HG03039 (cell line): Measurements from ENCODE around the gene SGTA.

Source experiments
- ATAC-seq: cut with Tn5 transposase; IDR thresholded peaks from one replicate; pipeline ENCODE4 v1.9.1; 2021; ENCODE audit warnings: mild to moderate bottlenecking, moderate library complexity; ENCODE audit not compliant: unreplicated experiment

The SGTA gene

DNA sequence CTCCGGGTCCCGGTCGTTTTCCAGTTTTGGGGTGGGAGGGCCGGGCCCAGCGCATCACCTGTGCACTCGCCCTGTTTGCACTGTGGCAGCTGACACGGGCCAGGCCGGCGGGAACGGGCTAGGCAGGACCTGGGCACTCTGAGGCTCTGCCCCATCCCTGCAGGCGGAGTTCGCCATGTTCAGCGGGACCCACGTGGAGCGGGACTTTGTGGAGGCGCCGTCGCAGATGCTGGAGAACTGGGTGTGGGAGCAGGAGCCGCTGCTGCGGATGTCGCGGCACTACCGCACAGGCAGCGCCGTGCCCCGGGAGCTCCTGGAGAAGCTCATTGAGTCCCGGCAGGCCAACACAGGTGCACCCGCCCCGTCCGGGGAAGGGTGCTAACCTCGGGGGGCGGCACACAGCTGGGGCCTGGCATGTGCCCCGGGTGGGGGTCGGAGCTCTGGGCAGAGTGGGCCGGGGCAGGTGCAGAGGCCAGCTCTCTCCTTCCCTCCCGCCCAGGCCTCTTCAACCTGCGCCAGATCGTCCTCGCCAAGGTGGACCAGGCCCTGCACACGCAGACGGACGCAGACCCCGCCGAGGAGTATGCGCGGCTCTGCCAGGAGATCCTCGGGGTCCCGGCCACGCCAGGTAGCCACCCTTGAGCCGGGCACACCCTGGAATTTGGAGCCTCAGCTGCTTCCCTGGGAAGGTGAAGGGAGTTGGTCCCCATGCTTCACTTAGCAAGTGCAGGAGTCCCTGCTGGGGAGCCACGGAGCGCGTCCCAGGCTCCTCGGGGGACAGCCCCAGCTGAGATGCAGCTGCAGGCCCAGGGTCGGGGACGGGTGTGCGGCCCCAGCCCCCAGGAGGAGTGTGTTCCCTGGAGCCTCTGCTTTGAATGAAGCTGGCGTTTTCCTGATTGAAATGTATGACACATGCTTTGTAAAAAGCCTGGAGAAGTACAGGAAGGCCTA lies 27.3 kb upstream of the SGTA start:
- no peak for ATAC-seq

GRCh38 chr19:2809387-2810140 lies 26.5 kb upstream of the SGTA start:
- ATAC-seq, result no peak

DNA sequence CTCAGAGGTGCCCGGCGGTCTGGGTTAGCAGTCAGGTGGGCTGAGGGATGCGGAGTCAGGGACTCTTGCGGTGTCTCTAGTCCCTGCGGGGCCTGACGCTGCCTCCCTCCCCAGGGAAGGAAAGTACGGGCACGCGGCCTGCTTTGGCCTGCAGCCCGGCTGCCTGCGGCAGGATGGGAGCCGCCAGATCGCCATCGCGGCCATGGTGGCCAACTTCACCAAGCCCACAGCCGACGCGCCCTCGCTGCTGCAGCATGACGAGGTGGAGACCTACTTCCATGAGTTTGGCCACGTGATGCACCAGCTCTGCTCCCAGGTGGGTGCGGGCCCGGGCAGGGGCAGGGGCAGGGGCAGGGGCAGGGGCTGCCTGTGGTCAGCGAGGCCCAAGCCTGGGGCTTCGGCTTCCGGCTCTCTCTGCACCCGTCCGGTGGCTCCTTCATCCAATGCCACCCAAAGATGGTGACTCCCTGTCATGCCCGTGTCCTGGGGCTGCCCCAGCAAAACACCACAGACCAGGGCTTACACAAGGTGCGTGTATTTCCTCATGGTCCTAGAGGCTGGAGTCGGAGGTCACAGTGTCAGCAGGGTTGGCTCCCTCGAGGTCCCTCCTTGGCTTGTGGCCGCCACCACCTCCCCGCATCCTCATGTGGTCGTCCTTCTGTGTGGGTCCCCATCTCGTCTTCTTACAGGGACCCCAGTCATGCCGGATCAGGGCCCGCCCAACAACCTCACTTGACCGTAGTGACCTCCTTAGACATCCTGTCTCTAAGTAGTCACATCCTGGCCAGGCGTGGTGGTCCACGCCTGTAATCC lies 25.3 kb upstream of the SGTA start:
- no peak for ATAC-seq

GRCh38 chr19:2807379-2808128 lies 24.5 kb upstream of the SGTA start:
- ATAC-seq, result no peak

- ATAC-seq, result no peak
Observed at GRCh38 chr19:2806736-2807378, 23.8 kb upstream of the SGTA start.

DNA sequence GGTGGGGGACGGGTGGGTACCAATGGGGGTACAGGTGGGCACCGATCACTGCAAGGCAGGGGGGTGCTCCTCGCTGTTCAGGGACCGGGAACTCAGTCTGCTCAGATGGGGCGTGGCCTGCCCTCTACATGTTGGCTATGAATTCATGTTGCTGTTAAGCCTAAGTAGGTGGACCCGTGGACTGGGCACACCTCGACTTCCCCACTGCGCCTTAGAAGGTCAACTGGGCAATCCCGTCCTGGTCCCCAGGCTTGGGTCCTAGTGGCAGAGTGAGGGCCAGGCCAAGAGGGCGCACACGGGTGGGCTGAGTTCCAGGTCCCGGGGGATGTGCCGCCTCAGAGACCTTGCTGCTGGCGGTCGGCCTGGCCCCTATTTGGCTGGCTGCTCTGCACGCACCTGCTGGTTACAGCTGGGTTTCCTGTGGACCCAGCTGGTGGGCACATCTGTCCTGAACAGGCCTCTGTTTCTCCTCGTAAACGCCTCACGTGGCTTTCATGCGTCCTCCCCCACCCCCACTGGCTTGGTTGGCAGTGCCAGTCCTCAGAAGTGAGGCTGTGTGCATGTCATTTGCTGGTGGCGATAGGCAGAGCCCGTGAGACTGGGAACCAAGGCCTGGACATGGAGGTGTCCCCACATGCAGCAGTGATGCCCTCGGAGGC lies 23.0 kb upstream of the SGTA start:
- no peak for ATAC-seq

GRCh38 chr19:2805261-2805900 lies 22.3 kb upstream of the SGTA start:
- ATAC-seq, result no peak

DNA sequence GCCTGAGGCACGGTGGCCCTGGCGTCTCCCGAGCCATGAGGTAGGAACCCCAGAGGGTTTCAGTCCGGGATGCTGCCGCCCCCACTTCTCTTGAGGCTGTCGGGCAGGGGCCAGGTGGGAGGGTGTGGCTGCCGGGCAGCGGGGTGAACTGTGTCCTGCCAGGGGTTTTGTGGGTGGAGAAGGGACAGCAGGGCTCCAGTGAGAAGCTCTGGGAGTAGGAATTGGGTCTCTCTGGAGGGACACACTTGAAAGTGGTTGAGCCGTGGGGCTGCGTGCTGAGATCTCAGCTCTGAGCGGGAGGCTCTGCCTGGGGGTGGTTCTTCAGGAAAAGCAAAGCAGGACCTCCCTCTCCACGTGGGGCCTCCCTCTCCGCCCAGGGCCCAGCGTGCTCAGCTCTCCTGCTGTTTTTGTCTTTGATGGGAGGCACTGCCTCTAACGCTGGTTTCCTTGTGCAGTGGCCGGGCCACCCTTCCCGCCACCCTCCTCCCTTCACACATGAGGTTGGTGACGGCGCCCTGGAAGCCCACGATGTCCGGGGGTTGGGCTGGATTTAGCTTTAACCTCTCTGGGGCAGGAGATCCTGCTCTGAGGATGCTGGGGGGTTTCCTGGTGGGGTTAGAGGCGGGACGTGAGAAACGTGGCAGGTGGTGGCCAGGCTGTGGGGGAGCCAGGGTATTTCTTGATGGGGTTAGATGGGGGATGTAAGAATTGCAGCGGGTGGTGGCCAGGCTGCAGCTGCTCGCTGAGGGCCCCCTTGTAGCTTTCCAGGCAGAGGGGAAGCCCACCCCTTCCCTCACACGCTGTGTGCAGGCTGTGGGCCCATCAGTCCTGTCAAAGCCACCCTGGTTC lies 21.3 kb upstream of the SGTA start:
- ATAC-seq, result no peak

GRCh38 chr19:2803486-2804155 lies 20.5 kb upstream of the SGTA start:
- no peak for ATAC-seq

GRCh38 chr19:2802826-2803225 lies 19.8 kb upstream of the SGTA start:
- ATAC-seq, result no peak

DNA sequence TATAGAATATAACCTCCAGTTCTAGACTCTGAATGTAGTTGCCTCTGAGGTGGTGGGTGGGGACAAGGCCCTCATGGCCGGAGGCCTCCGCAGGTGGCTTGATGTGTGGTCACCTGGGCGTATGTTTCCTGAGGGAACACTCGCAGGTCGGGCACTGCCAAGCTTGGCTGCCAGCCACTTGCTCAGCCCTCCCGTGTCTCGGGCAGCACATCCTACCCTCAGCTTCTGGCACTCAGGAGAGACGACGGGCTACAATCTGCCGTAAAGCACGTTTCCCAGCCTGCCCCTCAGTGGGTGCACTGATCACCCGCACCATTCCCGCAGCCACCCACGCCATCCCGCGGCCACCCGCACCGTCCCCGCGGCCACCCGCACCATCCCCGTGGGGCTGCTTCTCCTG lies 17.4 kb upstream of the SGTA start:
- ATAC-seq, result no peak

DNA sequence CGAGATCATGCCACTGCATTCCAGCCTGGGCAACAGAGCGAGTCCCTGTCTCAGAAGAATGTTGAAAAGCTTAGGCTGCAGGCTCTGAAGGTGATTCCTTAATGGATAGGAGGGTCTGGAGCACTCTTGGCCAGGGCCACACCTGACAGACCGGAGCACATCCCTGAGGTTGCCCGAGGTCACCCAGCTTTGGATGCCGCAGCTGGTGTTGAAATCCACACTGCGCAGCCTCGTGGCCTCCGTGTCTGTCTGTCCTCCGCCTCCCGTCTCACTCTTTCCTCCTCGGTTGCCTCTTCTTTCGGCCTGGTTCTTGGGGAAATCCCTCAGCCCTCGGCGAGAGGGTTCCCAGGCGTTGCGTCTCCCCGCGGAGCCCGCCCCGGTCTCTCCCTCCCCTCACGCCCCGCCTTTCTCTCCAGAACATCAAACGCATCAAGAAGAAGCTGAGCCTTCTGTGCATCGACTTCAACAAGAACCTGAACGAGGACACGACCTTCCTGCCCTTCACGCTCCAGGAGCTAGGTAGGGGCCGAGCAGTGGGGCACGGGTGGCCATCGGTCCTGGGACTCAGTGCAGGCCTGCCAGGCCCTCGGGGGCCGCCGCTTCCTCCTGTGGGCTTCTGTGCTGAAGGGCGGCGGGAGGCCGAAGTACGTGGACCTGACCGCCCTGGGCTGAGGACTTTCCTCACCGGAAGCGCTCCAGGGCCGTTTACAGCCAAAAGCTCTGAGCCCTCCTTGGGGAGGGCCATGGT lies 16.4 kb upstream of the SGTA start:
- no peak for ATAC-seq

DNA sequence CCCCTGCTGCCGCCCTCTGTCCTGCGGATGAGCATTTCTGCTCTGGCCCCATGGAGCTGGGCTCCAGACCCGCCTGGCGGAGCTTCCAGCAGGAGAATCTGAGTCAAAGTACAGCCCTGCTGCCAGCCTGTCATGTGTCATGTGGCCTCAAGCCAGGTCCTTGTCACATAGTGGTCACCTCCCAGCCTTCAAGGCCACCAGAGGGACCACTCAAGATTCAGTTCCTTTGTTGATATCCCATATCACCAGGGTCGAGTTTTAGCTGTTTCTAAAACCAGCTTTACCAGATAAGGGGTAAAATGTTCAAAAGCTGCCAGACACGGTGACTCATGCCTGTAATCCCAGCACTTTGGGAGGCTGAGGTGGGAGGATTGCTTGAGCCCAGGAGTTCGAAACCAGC lies 15.7 kb upstream of the SGTA start:
- ATAC-seq, result no peak

GRCh38 chr19:2798158-2798685 lies 15.1 kb upstream of the SGTA start:
- ATAC-seq, result no peak

DNA sequence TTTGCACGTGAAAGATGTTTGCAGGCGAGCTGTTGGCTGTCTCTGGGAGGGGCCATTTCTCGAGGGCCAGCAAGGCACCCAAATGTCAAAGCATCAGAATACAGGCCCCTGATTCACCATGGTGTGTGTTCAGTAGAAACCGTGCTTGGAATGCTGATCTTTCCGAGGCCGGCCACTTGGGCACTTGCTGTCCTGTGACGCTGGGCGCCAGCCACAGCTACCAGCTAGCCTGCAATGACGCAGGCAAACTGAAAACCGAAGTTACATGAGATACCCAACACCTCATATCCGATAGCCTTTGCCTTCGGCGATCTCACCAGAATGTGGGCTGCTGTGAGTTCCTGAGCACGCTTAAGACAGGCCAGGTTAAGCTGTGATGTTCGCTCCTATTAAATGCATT lies 14.2 kb upstream of the SGTA start:
- ATAC-seq, result no peak

DNA sequence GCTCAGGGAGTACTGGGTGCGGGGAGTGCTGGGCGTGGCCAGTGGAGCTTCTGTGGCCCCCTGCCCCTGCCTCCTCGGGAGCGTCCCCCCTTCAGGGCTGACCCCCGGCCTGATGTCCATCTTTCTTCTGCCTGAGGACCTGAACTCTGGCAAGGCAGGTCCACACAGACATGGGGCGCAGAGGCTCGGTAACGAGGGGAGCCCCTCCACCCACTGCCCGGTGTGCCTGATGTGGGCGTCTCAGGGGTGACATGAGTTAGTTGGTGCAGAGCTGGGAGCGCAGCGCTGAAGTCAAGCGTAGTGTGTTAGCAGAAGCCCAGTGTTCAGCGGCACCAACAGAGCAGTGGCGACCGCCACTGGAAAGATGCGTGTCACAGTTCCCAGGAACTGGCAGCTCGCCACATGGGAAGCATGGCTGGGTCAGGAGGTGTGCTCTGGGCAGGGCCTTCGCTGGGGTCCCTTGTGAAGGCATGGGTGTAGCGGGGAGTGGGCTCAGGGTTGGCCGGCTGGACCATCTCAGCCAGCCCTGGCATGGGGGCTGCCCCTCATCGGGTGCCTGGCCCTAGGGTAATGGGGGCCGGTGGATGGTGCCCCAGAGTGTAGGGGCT lies 13.7 kb upstream of the SGTA start:
- ATAC-seq, result no peak
